HG02981 (cell line): ENCODE data around the gene HNRNPR.
"Not testable (repeated sequence)": the region's sequence is repeated elsewhere in the genome, so short reads cannot be mapped to it uniquely, and the experiment has no call there.

ENCODE experiments used
- ATAC-seq: cut with Tn5 transposase; IDR thresholded peaks from one replicate; pipeline ENCODE4 v1.9.1; 2021; ENCODE audit warnings: mild to moderate bottlenecking, moderate library complexity; ENCODE audit not compliant: unreplicated experiment

Gene HNRNPR

GRCh38 chr1:23257371-23257770 lies 86.7 kb downstream of the HNRNPR start:
- not testable (repeated sequence) for ATAC-seq
